HG03432 (cell line): ENCODE measurements around the gene CENPW.

Experiments
- ATAC-seq: cut with Tn5 transposase; IDR thresholded peaks from one replicate; pipeline ENCODE4 v1.9.1; 2021; ENCODE audit warnings: mild to moderate bottlenecking, moderate library complexity; ENCODE audit not compliant: unreplicated experiment

Gene CENPW

GRCh38 chr6:126372626-126373025 lies 32.7 kb downstream of the CENPW start:
- ATAC-seq: no peak

GRCh38 chr6:126373344-126373743 lies 33.4 kb downstream of the CENPW start:
- ATAC-seq: no peak

- no peak for ATAC-seq
Observed at GRCh38 chr6:126374372-126374771, 34.5 kb downstream of the CENPW start.

- ATAC-seq: no peak
Observed at GRCh38 chr6:126376682-126377081, 36.8 kb downstream of the CENPW start.

GRCh38 chr6:126377594-126378153 lies 37.8 kb downstream of the CENPW start:
- ATAC-seq: no peak

- ATAC-seq: no peak
Observed at GRCh38 chr6:126380072-126380583, 40.2 kb downstream of the CENPW start.

GRCh38 chr6:126381498-126381897 lies 41.6 kb downstream of the CENPW start:
- no peak for ATAC-seq

- no peak for ATAC-seq
Observed at GRCh38 chr6:126383203-126383602, 43.3 kb downstream of the CENPW start.

GRCh38 chr6:126385536-126385935 lies 45.6 kb downstream of the CENPW start:
- no peak for ATAC-seq

GRCh38 chr6:126388104-126388598 lies 48.2 kb downstream of the CENPW start:
- no peak for ATAC-seq

GRCh38 chr6:126396131-126396530 lies 56.2 kb downstream of the CENPW start:
- no peak for ATAC-seq
